Suprapubic skin (tissue), 4 donors: ENCODE results near the gene PGLYRP4. TPM values are rescaled to one million over a fixed set of nuclear protein-coding genes. Genes with fewer than 3 reads are reported as not detected.
A peak's percentile ranks its signal among the peaks of the same experiment; 100 is the strongest.
"Not testable (repeated sequence)": the region's sequence is repeated elsewhere in the genome, so short reads cannot be mapped to it uniquely, and the experiment has no call there.

Experiments
- DNase-seq, 2 donors: peaks; one replicate each; pipeline ENCODE4 v3.0.0-alpha.2; 2019; ENCODE audit warnings: low spot score in 2 of 2
- H3K27ac ChIP-seq: fragments of 200-600 bp; sonication (generic); one replicate; pipeline ENCODE4 v1.5.1; 2019
- H3K27me3 ChIP-seq: fragments of 200-600 bp; sonication (generic); one replicate; pipeline ENCODE4 v1.5.1; 2019
- H3K36me3 ChIP-seq: fragments of 200-600 bp; sonication (generic); one replicate; pipeline ENCODE4 v1.5.1; 2019
- H3K4me1 ChIP-seq: fragments of 200-600 bp; sonication (generic); one replicate; pipeline ENCODE4 v1.5.1; 2019
- H3K4me3 ChIP-seq: fragments of 200-600 bp; sonication (generic); one replicate; pipeline ENCODE4 v1.5.1; 2019; ENCODE audit warnings: mild to moderate bottlenecking
- H3K9me3 ChIP-seq: fragments of 200-600 bp; sonication (generic); one replicate; pipeline ENCODE4 v1.5.1; 2019
- CTCF ChIP-seq, 2 donors: fragments of 200-600 bp in 1 of 2; fragments of 450-650 bp in 1 of 2; sonication (generic) in 1 of 2; IDR thresholded peaks; one replicate each; pipeline ENCODE4 v1.5.1; 2016 to 2019; ENCODE audit warnings: antibody characterized with exemption in 2 of 2, mild to moderate bottlenecking in 1 of 2, moderate library complexity in 1 of 2
- EP300 ChIP-seq: sonication (generic); formaldehyde crosslinking; IDR thresholded peaks from one replicate; pipeline ENCODE4 v1.6.1; 2017; ENCODE audit warnings: antibody characterized with exemption
- POLR2A ChIP-seq, 2 donors: fragments of 450-650 bp; IDR thresholded peaks; one replicate each; pipeline ENCODE4 v1.6.1; 2017; ENCODE audit warnings: antibody characterized with exemption in 2 of 2, mild to moderate bottlenecking in 2 of 2, moderate library complexity in 2 of 2
- POLR2AphosphoS5 ChIP-seq, 3 donors: sonication (generic); formaldehyde crosslinking; IDR thresholded peaks; one replicate each; pipeline ENCODE4 v1.6.1; 2017; ENCODE audit warnings: antibody characterized with exemption in 3 of 3
- WGBS: methylation state at CpG from one replicate; pipeline ENCODE4 v1.1.5; 2018; 5-methylcytosine and 5-hydroxymethylcytosine counted together
- total RNA-seq, 4 donors: library from RNA; depleted of rRNA; stranded (reverse); fragments of >200 nt; gene quantifications; one replicate each; pipeline ENCODE4 v1.1.0, GENCODE V29; 2016

Gene PGLYRP4
- total RNA-seq, 4 donors from 2014 or later, result 13.0 to 35.0 (median 21.2) TPM

- Histone ChIP-seq H3K36me3 (no peaks in the 10 kb centered on the region), H3K9me3 (no peaks in the 10 kb centered on the region), H3K4me3 (no peak overlapping the region), H3K27ac (no peak overlapping the region), H3K4me1 (peaks cover 16% of the 10 kb centered on the region), H3K27me3 (peaks cover 24% of the 10 kb centered on the region)
- WGBS, result 62% methylated on average over 16 of the region's 17 CpGs
- TF ChIP-seq EP300 (no peak), CTCF (IDR thresholded peaks at IDR 0.05) (no peak), POLR2A (IDR thresholded peaks at IDR 0.05) (no peak), POLR2AphosphoS5 (IDR thresholded peaks at IDR 0.05) (no peak)
- peak in 1 of 2 donors; percentile 76 for DNase-seq
Observed at GRCh38 chr1:153349363-153350320, 1.0 kb upstream of the PGLYRP4 start.

- Histone ChIP-seq H3K9me3 (no peaks in the 10 kb centered on the region), H3K27ac (no peak overlapping the region), H3K4me3 (no peak overlapping the region), H3K36me3 (no peaks in the 10 kb centered on the region), H3K27me3 (peaks cover 24% of the 10 kb centered on the region), H3K4me1 (peaks cover 34% of the 10 kb centered on the region)
- WGBS, result 41% methylated on average over 5 of the region's 7 CpGs
- peak in 1 of 2 donors; percentile 41 for DNase-seq
- TF ChIP-seq CTCF (IDR thresholded peaks at IDR 0.05), result no peak
- TF ChIP-seq EP300, result no peak
- no peak for TF ChIP-seq POLR2AphosphoS5 (IDR thresholded peaks at IDR 0.05)
- TF ChIP-seq POLR2A (IDR thresholded peaks at IDR 0.05), result no peak
Observed at GRCh38 chr1:153347856-153348255, 785 bp downstream of the PGLYRP4 start.

GRCh38 chr1:153347049-153347448, 1.6 kb downstream of the PGLYRP4 start:
- WGBS, result 76% methylated on average over 14 of the region's 14 CpGs
- peak in 1 of 2 donors; percentile 57 for DNase-seq
- not testable (repeated sequence) for H3K4me3 ChIP-seq, H3K36me3 ChIP-seq, H3K9me3 ChIP-seq, H3K27ac ChIP-seq
- Histone ChIP-seq H3K4me1 (peaks cover 42% of the 10 kb centered on the region), H3K27me3 (peaks cover 24% of the 10 kb centered on the region)

GRCh38 chr1:153346077-153346723, 2.4 kb downstream of the PGLYRP4 start:
- Histone ChIP-seq H3K4me1 (peaks cover 42% of the 10 kb centered on the region), H3K36me3 (no peaks in the 10 kb centered on the region), H3K4me3 (no peak overlapping the region), H3K27me3 (peaks cover 21% of the 10 kb centered on the region), H3K27ac (no peak overlapping the region), H3K9me3 (no peaks in the 10 kb centered on the region)
- TF ChIP-seq POLR2AphosphoS5 (IDR thresholded peaks at IDR 0.05) (no peak), POLR2A (IDR thresholded peaks at IDR 0.05) (no peak), CTCF (IDR thresholded peaks at IDR 0.05) (no peak), EP300 (no peak)
- 54% methylated on average over 6 of the region's 6 CpGs for WGBS
- DNase-seq, result no peak

GRCh38 chr1:153345187-153346076, 3.2 kb downstream of the PGLYRP4 start:
- no peaks in the 10 kb centered on the region for H3K9me3 ChIP-seq
- no peak overlapping the region for H3K4me3 ChIP-seq
- no peak for TF ChIP-seq CTCF (IDR thresholded peaks at IDR 0.05)
- no peak for TF ChIP-seq EP300
- no peak for TF ChIP-seq POLR2AphosphoS5 (IDR thresholded peaks at IDR 0.05)
- no peak for TF ChIP-seq POLR2A (IDR thresholded peaks at IDR 0.05)
- peaks cover 42% of the 10 kb centered on the region for H3K4me1 ChIP-seq
- DNase-seq, result peak in 1 of 2 donors; percentile 58
- no peak overlapping the region for H3K27ac ChIP-seq
- H3K27me3 ChIP-seq, result peaks cover 21% of the 10 kb centered on the region
- no peaks in the 10 kb centered on the region for H3K36me3 ChIP-seq
- WGBS, result 86% methylated on average over 6 of the region's 14 CpGs
